Raji (cell line): ENCODE results near the gene CASP9.

ENCODE experiments used
- POLR2A ChIP-seq: IDR thresholded peaks from 2 replicates; pipeline ENCODE4 v1.6.1; 2011; ENCODE audit warnings: low read depth, low read length, control low read depth; ENCODE audit not compliant: insufficient read depth

CASP9 gene

DNA sequence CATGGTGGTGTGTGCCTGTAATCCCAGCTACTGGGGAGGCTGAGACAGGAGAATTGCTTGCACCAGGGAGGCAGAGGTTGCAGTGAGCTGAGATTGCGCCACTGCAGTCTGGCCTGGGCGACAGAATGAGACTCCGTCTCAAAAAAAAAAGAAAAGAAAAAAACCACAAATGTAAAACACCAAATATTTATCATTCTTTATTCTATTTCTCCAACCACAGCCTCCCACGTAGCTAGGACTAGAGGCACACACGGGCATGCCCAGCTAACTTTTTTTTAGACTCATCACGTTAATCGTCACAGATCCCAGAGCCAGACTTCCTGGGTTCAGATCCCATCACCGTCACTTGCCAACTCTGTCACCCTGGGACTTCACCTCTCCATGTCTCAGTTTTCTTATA is 16.2 kb upstream of the CASP9 start:
- TF ChIP-seq POLR2A = no peak

GRCh38 chr1:15538771-15539170 is 14.8 kb upstream of the CASP9 start:
- TF ChIP-seq POLR2A = no peak

GRCh38 chr1:15531682-15532081 is 7.7 kb upstream of the CASP9 start:
- TF ChIP-seq POLR2A = no peak

DNA sequence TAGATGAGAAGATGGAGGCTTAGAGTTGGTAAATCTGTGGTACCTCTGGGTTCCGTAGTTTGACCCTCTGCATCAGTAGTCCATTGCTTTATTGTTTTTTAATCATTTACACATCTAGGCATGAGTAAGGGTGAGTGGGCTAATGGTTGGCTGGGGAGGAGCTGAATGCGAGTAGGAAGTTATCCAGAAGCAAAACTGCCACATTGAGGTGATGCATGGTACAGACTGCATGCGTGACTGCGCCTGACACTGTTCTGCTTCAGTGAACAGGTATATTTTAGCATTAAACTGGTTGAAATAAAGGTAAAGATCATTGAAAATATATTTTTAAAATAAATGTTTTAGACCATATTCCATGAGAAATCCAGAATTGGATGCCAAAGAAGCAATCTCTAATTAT is 7.0 kb upstream of the CASP9 start:
- no peak for TF ChIP-seq POLR2A

- peak; percentile 87 for TF ChIP-seq POLR2A
Observed at GRCh38 chr1:15526490-15527339, 2.7 kb upstream of the CASP9 start, which contains the start of gene DNAJC16. DNAJC16 (plus strand) TSS chr1:15526848; CDS start chr1:15529106, 2,258 bp downstream.

GRCh38 chr1:15526021-15526489 is 2.0 kb upstream of the CASP9 start:
- TF ChIP-seq POLR2A = no peak

DNA sequence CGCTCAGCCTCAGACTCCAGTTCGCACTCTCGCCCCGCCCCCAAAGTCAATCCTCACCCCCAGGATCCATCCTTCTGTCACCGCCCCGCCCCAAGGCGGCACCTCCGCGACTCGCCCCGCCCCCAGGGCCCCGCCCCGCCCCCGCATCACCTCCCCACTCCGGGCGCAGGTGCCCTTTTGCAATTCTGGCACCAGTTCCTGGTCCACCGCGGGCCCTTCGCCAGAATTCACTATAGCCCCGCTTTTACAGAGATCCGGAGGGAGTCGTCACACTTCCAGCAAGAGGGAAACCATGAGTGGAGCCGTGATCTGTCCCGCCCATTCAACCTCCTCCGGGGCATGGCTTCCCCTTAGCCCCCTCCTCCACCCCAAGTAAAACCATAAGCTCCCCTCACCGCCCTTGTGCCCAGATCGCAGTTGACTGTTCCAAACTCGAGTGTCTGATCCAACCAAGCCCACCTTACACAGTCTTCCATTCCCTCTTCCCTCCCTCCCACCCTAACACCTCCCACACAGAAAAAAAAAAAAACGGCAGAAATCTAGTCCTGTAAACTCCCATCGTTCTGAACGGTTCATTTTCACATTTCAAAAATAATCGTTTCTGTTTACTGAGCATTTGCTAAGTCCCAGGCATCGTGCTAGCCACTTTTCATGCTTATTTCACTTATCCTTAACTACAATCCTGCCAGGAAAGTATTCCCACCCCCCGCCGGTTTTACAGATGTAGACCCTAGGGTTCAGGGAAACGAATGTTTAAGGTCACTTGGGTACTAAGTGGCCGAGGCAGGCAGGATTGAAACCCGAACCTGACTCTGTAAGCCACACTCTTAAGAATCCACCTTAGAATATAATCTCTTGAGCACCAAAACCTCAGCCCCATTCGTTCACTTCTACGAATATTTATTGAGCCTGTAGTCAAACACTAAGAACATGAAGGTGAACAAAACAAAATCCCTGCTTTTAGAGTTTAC is 1.3 kb upstream of the CASP9 start:
- peak; percentile 70 for TF ChIP-seq POLR2A

DNA sequence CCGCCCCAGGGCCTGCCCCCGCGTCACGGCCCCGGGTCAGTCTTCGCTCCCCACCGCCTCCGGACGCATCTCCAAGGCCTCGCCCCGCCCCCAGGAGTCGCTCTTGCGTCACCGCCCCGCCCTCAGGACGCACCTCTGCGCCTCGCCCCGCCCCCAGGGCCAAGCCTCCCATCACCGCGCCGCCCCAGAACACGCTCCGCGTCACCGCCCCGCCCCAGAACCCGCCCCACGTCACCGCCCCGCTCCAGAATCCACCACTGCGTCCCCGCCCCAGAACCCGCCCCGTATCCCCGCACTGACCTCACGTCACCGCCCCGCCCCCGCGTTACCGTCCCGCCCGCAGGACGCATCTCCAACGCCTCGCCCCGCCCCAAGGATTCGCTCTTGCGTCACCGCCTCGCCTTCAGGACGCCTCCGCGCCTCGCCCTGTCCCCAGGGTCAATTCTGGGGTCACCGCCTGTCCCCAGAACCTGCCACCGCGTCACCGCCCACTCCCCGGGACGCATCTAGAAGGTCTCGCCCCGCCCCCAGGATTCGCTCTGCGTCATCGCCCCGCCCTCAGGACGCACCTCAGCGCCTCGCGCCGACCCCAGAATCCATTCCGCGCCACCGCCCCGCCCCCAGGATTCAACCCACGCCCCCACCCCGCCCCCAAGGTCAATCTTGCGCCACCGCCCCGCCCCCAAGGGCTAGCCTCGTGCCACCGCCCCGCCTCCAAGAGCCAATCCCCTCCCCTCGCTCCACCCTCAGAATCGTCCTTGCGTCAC is 451 bp upstream of the CASP9 start:
- no peak; the same call in none of the 2 replicates for TF ChIP-seq POLR2A

- no peak for TF ChIP-seq POLR2A
Observed at GRCh38 chr1:15523104-15524020, 653 bp downstream of the CASP9 start.

- TF ChIP-seq POLR2A = no peak
Observed at GRCh38 chr1:15522551-15522950, 1.5 kb downstream of the CASP9 start.

- no peak for TF ChIP-seq POLR2A
Observed at GRCh38 chr1:15519625-15520024, 4.4 kb downstream of the CASP9 start.

- TF ChIP-seq POLR2A = no peak
Observed at GRCh38 chr1:15515022-15515663, 8.9 kb downstream of the CASP9 start.

DNA sequence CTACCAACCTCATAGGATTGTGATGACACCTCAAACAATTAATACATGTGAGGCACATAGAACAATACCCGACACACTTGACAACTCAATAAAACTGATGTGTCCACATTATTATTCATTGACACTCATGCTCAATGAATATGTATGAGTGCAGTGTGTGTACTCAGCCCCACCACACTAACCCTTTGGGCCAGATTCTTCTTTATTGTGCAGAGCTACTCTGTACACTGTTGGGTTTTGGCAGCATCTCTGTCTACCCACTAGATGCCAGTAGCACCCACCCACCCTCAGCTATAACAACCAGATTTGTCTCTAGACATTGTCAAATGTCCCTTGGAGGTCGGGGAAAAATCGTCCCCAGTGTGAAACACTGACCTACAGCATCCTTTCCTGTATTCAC is 10.1 kb downstream of the CASP9 start:
- TF ChIP-seq POLR2A = no peak
